Measurements from ENCODE around the gene CDK17. TPM values are rescaled to one million over a fixed set of nuclear protein-coding genes. Genes with fewer than 3 reads are reported as not detected.

Gene CDK17
- total and polyA plus RNA-seq, 9 of the 15 experiments (the other 6 are each of a cell fraction or from before 2014, with no cell fraction given), result 4.8 to 39.3 (median 21.6) TPM

- H3K79me2 ChIP-seq (ENCODE audit: control insufficient read depth, insufficient read depth, low read length), result peaks cover 90% of the 10 kb centered on the region
- ATAC-seq (no peak), DNase-seq (ENCODE audit: extremely low read depth in 1 of 4, low spot score in 3 of 4) (no peak), FAIRE-seq (no peak)
- WGBS (ENCODE audit: insufficient coverage, low coverage, missing lambda C conversion rate), result 73% methylated on average over 8 of the region's 8 CpGs
- H3K9ac ChIP-seq (ENCODE audit: insufficient read depth in 1 of 2, low read depth in 2 of 2, low read length in 2 of 2), result no peak overlapping the region
- H3K4me2 ChIP-seq (ENCODE audit: insufficient read depth, low read length), result no peak overlapping the region
- no peaks in the 10 kb centered on the region for H3K27me3 ChIP-seq (ENCODE audit: control insufficient read depth in 2 of 2, insufficient read depth in 2 of 2, low read length in 2 of 2)
- intact Hi-C loops (cut with micrococcal nuclease), result no loop called here
- in situ Hi-C loops (cut with MboI), result no loop called here
- H3K4me3 ChIP-seq, result no peak overlapping the region
- peaks cover 10% of the 10 kb centered on the region; the same call in 1 of the 2 replicates for H4K20me1 ChIP-seq (replicated peaks; ENCODE audit: control insufficient read depth, insufficient read depth, low read length)
- POLR2A ChIA-PET, result interaction anchor here (1.0 kb wide), 1 partner anchor 43 kb away, joined by 3 read pairs; no protein-coding TSS in a partner anchor
- H3K9me1 ChIP-seq (ENCODE audit: control insufficient read depth, insufficient read depth, low read length), result no peaks in the 10 kb centered on the region
- TF ChIP-seq POU5F1 (IDR thresholded peaks at IDR 0.05; ENCODE audit: borderline replicate concordance, low read depth, low read length, partially characterized antibody) (no peak), ZNF445 (CRISPR knock-in tag; IDR thresholded peaks at IDR 0.05; ENCODE audit: low read depth) (no peak), RBFOX2 (IDR thresholded peaks at IDR 0.05; ENCODE audit: low read depth, low read length) (no peak), ILF3 (IDR thresholded peaks at IDR 0.05; ENCODE audit: borderline replicate concordance) (no peak), ELK1 (CRISPR knock-in tag; IDR thresholded peaks at IDR 0.05) (no peak), RFX5 (IDR thresholded peaks at IDR 0.05; ENCODE audit: low read depth, low read length) (no peak), RERE (CRISPR knock-in tag; IDR thresholded peaks at IDR 0.05; ENCODE audit: borderline replicate concordance) (no peak), GTF2A2 (tag; IDR thresholded peaks at IDR 0.05) (no peak), ZNF75A (CRISPR knock-in tag; IDR thresholded peaks at IDR 0.05) (no peak), MBD2 (IDR thresholded peaks at IDR 0.05; ENCODE audit: borderline replicate concordance, low read depth) (no peak), JUN (IDR thresholded peaks at IDR 0.05; ENCODE audit: borderline replicate concordance, low read depth, low read length) (no peak), JUN (CRISPR knock-in tag; IDR thresholded peaks at IDR 0.05; ENCODE audit: borderline replicate concordance) (no peak), SMARCE1 (IDR thresholded peaks at IDR 0.05) (no peak), ZNF431 (CRISPR knock-in tag; IDR thresholded peaks at IDR 0.05) (no peak), ATF4 (CRISPR knock-in tag; IDR thresholded peaks at IDR 0.05) (no peak)
- H3K4me1 ChIP-seq (replicated peaks in 1 of 2; ENCODE audit: control insufficient read depth in 2 of 2, insufficient read depth in 2 of 2, low read length in 2 of 2), result no peaks in the 10 kb centered on the region; a peak in 2 of 5 replicates
- no peak overlapping the region for H3K27ac ChIP-seq (ENCODE audit: extremely low read depth, low read depth, low read length)
- H3K36me3 ChIP-seq (ENCODE audit: control insufficient read depth, insufficient read depth, low read length), result no peaks in the 10 kb centered on the region
- CTCF ChIA-PET (ENCODE audit: low intra/inter-chr PET ratio), result no interaction called here
- no TSS peak for BruUV-seq (replicated peaks)
- H3K9me3 ChIP-seq (replicated peaks; ENCODE audit: control insufficient read depth, insufficient read depth, low read depth, low read length), result no peaks in the 10 kb centered on the region
- H2AFZ ChIP-seq (ENCODE audit: low read depth, low read length), result no peak overlapping the region
Observed at GRCh38 chr12:96354844-96355534, 45.2 kb downstream of the CDK17 start.

Data from K562 (cell line).